Adrenal gland (tissue), 12 donors: Measurements from ENCODE around the gene RILP. TPM values are rescaled to one million over a fixed set of nuclear protein-coding genes. Genes with fewer than 3 reads are reported as not detected.

ENCODE experiments used
- DNase-seq, 7 donors: peaks; one replicate each; pipeline ENCODE4 v3.0.0-alpha.2; 2019 to 2020
- H3K27ac ChIP-seq, 5 donors: fragments of 200-600 bp; sonication (generic) in 4 of 5; 1 replicate in 3 of 5; 2 replicates in 2 of 5; pipeline versions ENCODE4 v1.5.1 to v1.8.0; 2016 to 2020; ENCODE audit warnings: mild to moderate bottlenecking in 1 of 5
- H3K27me3 ChIP-seq: fragments of 200-600 bp; 2 replicates; pipeline ENCODE4 v1.8.0; 2021
- H3K36me3 ChIP-seq, 2 donors: fragments of 200-600 bp; replicated peaks in 1 of 2; 1 replicate in 1 of 2; 2 replicates in 1 of 2; pipeline versions ENCODE4 v1.5.1 to v1.8.0; 2018 to 2022
- H3K4me1 ChIP-seq, 2 donors: fragments of 200-600 bp; replicated peaks in 1 of 2; 1 replicate in 1 of 2; 2 replicates in 1 of 2; pipeline versions ENCODE4 v1.5.1 to v1.8.0; 2018 to 2021
- H3K4me3 ChIP-seq, 4 donors: fragments of 200-600 bp; sonication (generic) in 3 of 4; one replicate each; pipeline ENCODE4 v1.5.1; 2016 to 2018
- H3K9me3 ChIP-seq, 3 donors: fragments of 200-600 bp; sonication (generic) in 1 of 3; replicated peaks in 1 of 3; 1 replicate in 2 of 3; 2 replicates in 1 of 3; pipeline versions ENCODE4 v1.5.1 to v1.8.0; 2016 to 2021
- POLR2A ChIP-seq, 2 donors: fragments of 450-650 bp; IDR thresholded peaks; one replicate each; pipeline ENCODE4 v1.6.1; 2017; ENCODE audit warnings: antibody characterized with exemption in 2 of 2, mild to moderate bottlenecking in 2 of 2, moderate library complexity in 1 of 2
- WGBS, 4 donors: extraction: QIAGEN DNeasy Blood & Tissue Kit in 2 of 4; methylation state at CpG; one replicate each; pipeline versions ENCODE4 v1.1.5 to v1.1.7; 2013 to 2017; 5-methylcytosine and 5-hydroxymethylcytosine counted together
- intact Hi-C, 2 donors: fragments of 100-400 bp; cut with DNase I; formaldehyde crosslinking; loops; one replicate each; pipeline versions ENCODE4 v1.14.1 to v1.15.0; 2022 to 2023
- polyA plus RNA-seq, 3 donors: library from polyadenylated mRNA; stranded (reverse); fragments of 200-250 nt in 2 of 3; fragments of 350-450 nt in 1 of 3; fragmentation: Illumina TruSeq in 1 of 3; extraction: RNeasy Lipid Tissue Mini Kit (QIAGEN cat#74804) in 1 of 3; gene quantifications; one replicate each; pipeline ENCODE4 v1.2.3, GENCODE V29; 2013 to 2014
- total RNA-seq, 9 donors: library from RNA; depleted of rRNA in 4 of 9; stranded (reverse); fragments of >200 nt in 4 of 9; fragments of 120-200 nt in 1 of 9; fragmentation: NEBNext Ultra II Directional in 1 of 9; extraction: Animal tissue kit (Norgen Biotek cat#: 25700) in 1 of 9; gene quantifications; one replicate each; pipeline versions ENCODE4 v1.1.0 to v1.2.4, GENCODE V29; 2013 to 2023
- TF ChIP-seq, protein P1 (sequence below), 6 experiments: fragments of 450-650 bp in 4 of 6; fragments of 200-600 bp in 2 of 6; sonication (generic) in 1 of 6; IDR thresholded peaks; 1 replicate in 5 of 6; 2 replicates in 1 of 6; pipeline versions ENCODE4 v1.5.1 to v1.8.0; 2016 to 2021; ENCODE audit warnings: antibody characterized with exemption in 6 of 6, mild to moderate bottlenecking in 2 of 6, moderate library complexity in 1 of 6
- donor health status: healthy with polysubstance abuse.
- donor health status: Bipolar disorder and iron deficiency.
- donor health status: DM: yes; HTN: yes; CAD: no.
- donor health status: DM: no; HTN: no; CAD: no.
- donor health status: DM: no; HTN: no; CAD: no.
- donor health status: DM: yes; HTN: yes; CAD: no.

The RILP gene
- total and polyA plus RNA-seq, 12 donors: 13.8 to 78.3 (median 39.2) TPM

GRCh38 chr17:1636732-1637285 lies 12.9 kb downstream of the RILP start:
- intact Hi-C loops: no loop called here

DNA sequence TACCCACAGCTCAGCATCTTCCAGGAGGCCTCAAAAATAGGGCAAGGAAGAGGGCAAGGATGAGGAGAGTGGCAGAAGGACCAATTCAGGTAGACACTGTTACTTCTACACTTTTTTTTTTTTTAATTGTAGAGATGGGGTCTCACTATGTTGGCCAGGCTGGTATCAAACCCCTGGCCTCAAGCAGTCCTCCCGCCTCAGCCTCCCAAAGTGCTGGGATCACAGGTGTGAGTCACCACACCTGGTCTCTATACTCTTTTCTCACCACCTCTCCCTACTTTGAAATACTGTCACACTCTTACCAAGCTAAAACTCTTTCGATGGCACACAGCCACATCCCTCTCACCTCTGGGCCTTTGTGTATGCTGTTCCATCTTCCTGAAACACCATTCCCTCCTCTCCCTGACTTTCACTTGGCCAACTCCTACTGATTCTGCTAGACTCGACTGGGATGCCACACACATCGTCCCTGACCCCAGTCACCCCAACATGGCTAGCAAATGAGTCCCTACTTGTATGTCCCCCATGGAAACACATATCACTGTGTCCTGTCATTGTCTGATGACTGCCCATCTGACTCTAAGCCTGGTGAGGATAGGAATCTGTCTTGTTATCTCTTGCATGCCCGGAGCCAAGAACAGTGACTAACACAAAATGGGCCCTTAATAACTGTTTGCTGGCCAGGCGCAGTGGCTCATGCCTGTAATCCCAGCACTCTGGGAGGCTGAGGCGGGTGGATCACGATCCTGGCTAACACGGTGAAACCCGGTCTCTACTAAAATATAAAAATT lies 13.8 kb downstream of the RILP start:
- peak overlapping the region in 2 of 5 donors; percentile 54 to 56 for H3K27ac ChIP-seq
- TF ChIP-seq, protein P1, sequence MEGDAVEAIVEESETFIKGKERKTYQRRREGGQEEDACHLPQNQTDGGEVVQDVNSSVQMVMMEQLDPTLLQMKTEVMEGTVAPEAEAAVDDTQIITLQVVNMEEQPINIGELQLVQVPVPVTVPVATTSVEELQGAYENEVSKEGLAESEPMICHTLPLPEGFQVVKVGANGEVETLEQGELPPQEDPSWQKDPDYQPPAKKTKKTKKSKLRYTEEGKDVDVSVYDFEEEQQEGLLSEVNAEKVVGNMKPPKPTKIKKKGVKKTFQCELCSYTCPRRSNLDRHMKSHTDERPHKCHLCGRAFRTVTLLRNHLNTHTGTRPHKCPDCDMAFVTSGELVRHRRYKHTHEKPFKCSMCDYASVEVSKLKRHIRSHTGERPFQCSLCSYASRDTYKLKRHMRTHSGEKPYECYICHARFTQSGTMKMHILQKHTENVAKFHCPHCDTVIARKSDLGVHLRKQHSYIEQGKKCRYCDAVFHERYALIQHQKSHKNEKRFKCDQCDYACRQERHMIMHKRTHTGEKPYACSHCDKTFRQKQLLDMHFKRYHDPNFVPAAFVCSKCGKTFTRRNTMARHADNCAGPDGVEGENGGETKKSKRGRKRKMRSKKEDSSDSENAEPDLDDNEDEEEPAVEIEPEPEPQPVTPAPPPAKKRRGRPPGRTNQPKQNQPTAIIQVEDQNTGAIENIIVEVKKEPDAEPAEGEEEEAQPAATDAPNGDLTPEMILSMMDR (IDR thresholded peaks at IDR 0.05): no peak
- no peak for TF ChIP-seq POLR2A (IDR thresholded peaks at IDR 0.05)
- intact Hi-C loops: no loop called here
- no peaks in the 10 kb centered on the region for H3K27me3 ChIP-seq
- peak in 6 of 7 donors; percentile 67 to 79 (median 74) for DNase-seq
- WGBS, 4 donors: 51 to 76% (median 68%) methylated on average over 10 of the region's 10 CpGs
- no peaks in the 10 kb centered on the region for H3K4me1 ChIP-seq
- no peak overlapping the region for H3K4me3 ChIP-seq
- peaks cover 0 to 6% of the 10 kb centered on the region in 2 donors for H3K36me3 ChIP-seq
- no peaks in the 10 kb centered on the region for H3K9me3 ChIP-seq

More at GRCh38 chr17:1636732-1637285, 12.9 kb downstream of the RILP start:
- TF ChIP-seq POLR2A (IDR thresholded peaks at IDR 0.05): no peak
- TF ChIP-seq, protein P1 (IDR thresholded peaks at IDR 0.05): no peak
- Histone ChIP-seq H3K36me3 (peaks cover 0 to 6% of the 10 kb centered on the region in 2 donors), H3K4me1 (no peaks in the 10 kb centered on the region), H3K4me3 (no peak overlapping the region), H3K9me3 (no peaks in the 10 kb centered on the region), H3K27ac (no peak overlapping the region), H3K27me3 (no peaks in the 10 kb centered on the region)
- 78 to 90% (median 87%) methylated on average over 11 to 15 of the region's 15 CpGs for WGBS, 4 donors
- DNase-seq: no peak

DNA sequence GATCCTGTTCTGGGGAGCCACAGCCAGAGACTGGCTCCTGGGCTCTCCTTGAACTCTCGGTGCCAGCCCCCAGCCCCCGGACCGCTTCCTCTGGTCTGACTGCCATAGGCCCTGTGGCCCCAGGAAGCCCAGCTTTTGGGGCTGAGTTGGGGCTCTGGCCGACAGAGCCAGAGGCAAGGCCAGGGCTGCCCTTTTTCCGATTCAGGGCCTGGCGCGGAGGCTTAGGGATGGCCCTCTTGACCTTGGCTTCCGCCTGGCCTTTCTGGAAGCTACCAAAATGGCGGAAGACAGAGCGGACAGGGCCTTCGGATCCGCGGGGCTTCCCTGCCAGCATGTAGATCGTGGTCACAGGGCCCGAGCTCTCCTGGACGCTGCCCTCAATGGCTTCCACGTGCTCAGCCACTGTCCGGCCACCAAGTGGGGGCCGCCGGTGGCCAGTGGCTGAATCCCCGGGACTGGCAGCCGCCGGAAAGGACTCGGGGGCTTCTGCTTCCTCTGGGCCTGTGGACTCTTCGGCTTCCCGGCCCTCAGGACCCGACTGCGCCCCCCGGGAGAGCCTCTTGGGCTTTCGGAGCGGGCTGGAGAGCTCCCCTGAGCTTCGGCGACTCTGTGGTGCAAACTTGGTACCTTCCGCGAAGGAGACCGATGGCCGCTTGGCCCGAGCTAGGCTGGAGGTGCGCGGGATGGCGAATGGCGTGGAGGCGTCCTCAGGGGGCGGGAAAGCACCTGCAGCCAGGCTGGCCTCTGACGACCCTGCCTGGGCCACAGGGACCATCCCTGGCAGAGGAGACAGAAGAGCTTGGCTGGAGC lies 14.6 kb downstream of the RILP start:
- H3K27me3 ChIP-seq: no peaks in the 10 kb centered on the region
- no peak overlapping the region for H3K27ac ChIP-seq
- DNase-seq: no peak
- TF ChIP-seq POLR2A (IDR thresholded peaks at IDR 0.05): no peak
- TF ChIP-seq, protein P1 (IDR thresholded peaks at IDR 0.05): no peak
- H3K4me3 ChIP-seq: no peak overlapping the region
- WGBS, 4 donors: 94 to 100% (median 96%) methylated on average over 1 to 45 of the region's 45 CpGs
- H3K4me1 ChIP-seq: peaks cover 0 to 5% of the 10 kb centered on the region in 2 donors
- intact Hi-C loops: no loop called here
- H3K36me3 ChIP-seq: peaks cover 0 to 6% of the 10 kb centered on the region in 2 donors
- no peaks in the 10 kb centered on the region for H3K9me3 ChIP-seq

- peaks cover 10 to 31% of the 10 kb centered on the region in 2 donors for H3K4me1 ChIP-seq
- no peak for DNase-seq
- intact Hi-C loops: no loop called here
- peaks cover 0 to 6% of the 10 kb centered on the region in 2 donors for H3K36me3 ChIP-seq
- H3K4me3 ChIP-seq: no peak overlapping the region
- H3K27ac ChIP-seq: no peak overlapping the region
- TF ChIP-seq, protein P1 (IDR thresholded peaks at IDR 0.05): no peak
- no peak for TF ChIP-seq POLR2A (IDR thresholded peaks at IDR 0.05)
- H3K27me3 ChIP-seq: no peaks in the 10 kb centered on the region
- no peaks in the 10 kb centered on the region for H3K9me3 ChIP-seq
- 71 to 81% (median 76%) methylated on average over 4 of the region's 4 CpGs for WGBS, 4 donors
Measured at GRCh38 chr17:1630662-1631061, 19.0 kb downstream of the RILP start.
